HCT116 (cell line): ENCODE results near the gene PRKCA.
"Not testable (repeated sequence)": the region's sequence is repeated elsewhere in the genome, so short reads cannot be mapped to it uniquely, and the experiment has no call there.

Experiments used
- ATF3 ChIP-seq: IDR thresholded peaks from 2 replicates; pipeline ENCODE4 v1.6.1; 2012
- CEBPB ChIP-seq: IDR thresholded peaks from 2 replicates; pipeline ENCODE4 v1.6.1; 2012; ENCODE audit warnings: low read depth
- CTCF ChIP-seq, 3 experiments: fragments of 200-600 bp in 1 of 3; sonication (generic) in 1 of 3; IDR thresholded peaks in 2 of 3; conservative IDR thresholded peaks in 1 of 3; 2 replicates each; pipeline ENCODE4 v1.5.1; 2012 to 2017; ENCODE audit warnings: low read depth in 2 of 3, low read length in 2 of 3, antibody characterized with exemption in 1 of 3, borderline replicate concordance in 1 of 3, control low read depth in 1 of 3, mild to moderate bottlenecking in 1 of 3, mixed read lengths in 1 of 3, mixed run types in 1 of 3, moderate library complexity in 1 of 3; ENCODE audit not compliant: insufficient read depth in 1 of 3
- EZH2 ChIP-seq: fragments of 200-600 bp; sonication (generic); IDR thresholded peaks from 2 replicates; pipeline ENCODE4 v1.6.1; 2017; ENCODE audit warnings: antibody characterized with exemption, mixed run types
- EZH2phosphoT487 ChIP-seq: fragments of 200-600 bp; IDR thresholded peaks from 2 replicates; pipeline ENCODE4 v1.6.1; 2018; ENCODE audit warnings: antibody characterized with exemption, borderline replicate concordance
- POLR2A ChIP-seq: IDR thresholded peaks from 2 replicates; pipeline ENCODE4 v1.7.0; 2011; ENCODE audit warnings: borderline replicate concordance; ENCODE audit not compliant: insufficient read depth, insufficient read length; ENCODE audit errors: extremely low read depth
- POLR2AphosphoS5 ChIP-seq: IDR thresholded peaks from 2 replicates; pipeline ENCODE4 v1.6.1; 2011; ENCODE audit warnings: mild to moderate bottlenecking, low read depth, low read length, moderate library complexity
- REST ChIP-seq: IDR thresholded peaks from 2 replicates; pipeline ENCODE4 v1.6.1; 2012; ENCODE audit warnings: low read depth
- SP1 ChIP-seq: IDR thresholded peaks from 2 replicates; pipeline ENCODE4 v1.6.1; 2012; ENCODE audit warnings: low read depth
- YY1 ChIP-seq: IDR thresholded peaks from 2 replicates; pipeline ENCODE4 v1.6.1; 2011; ENCODE audit warnings: low read length, low read depth, moderate library complexity, mild to moderate bottlenecking; ENCODE audit not compliant: insufficient replicate concordance; ENCODE audit errors: extremely low read depth
- ZNF274 ChIP-seq: fragments of 200-500 bp; sonication (Bioruptor generic); IDR thresholded peaks from 2 replicates; pipeline ENCODE4 v1.6.1; 2014; ENCODE audit warnings: mild to moderate bottlenecking, low read depth, low read length, inconsistent platforms

GRCh38 chr17:66489576-66489975, 187.2 kb downstream of the PRKCA start:
- TF ChIP-seq CTCF (IDR thresholded peaks at IDR 0.05 in 2 of 3, conservative IDR thresholded peaks at IDR 0.05 in 1 of 3; ENCODE audit: borderline replicate concordance in 1 of 3, insufficient read depth in 1 of 3, low read depth in 2 of 3, low read length in 2 of 3); ATF3; CEBPB; EZH2phosphoT487; POLR2AphosphoS5; POLR2A; SP1; EZH2; YY1; REST; ZNF274: not testable (repeated sequence)
